GM12864 (cell line): ENCODE results near the gene FGF5.

Source experiments
- DNase-seq: peaks from one replicate; pipeline ENCODE4 v3.0.0-alpha.2; 2011; ENCODE audit warnings: low read depth
- H3K4me3 ChIP-seq: 2 replicates; pipeline ENCODE4 v1.5.1; 2011; ENCODE audit warnings: mild to moderate bottlenecking, low read depth, low read length, control low read depth
- CTCF ChIP-seq: IDR thresholded peaks from 2 replicates; pipeline ENCODE4 v1.5.1; 2011; ENCODE audit warnings: low read depth, mild to moderate bottlenecking, moderate library complexity, low read length, control low read depth, inconsistent platforms; ENCODE audit errors: missing control alignments

Gene FGF5

GRCh38 chr4:80268081-80268823, 1.8 kb downstream of the FGF5 start:
- H3K4me3 ChIP-seq = no peak overlapping the region
- no peak for TF ChIP-seq CTCF
- no peak for DNase-seq

- no peak overlapping the region for H3K4me3 ChIP-seq
- TF ChIP-seq CTCF = no peak
- DNase-seq = no peak
Observed at GRCh38 chr4:80268936-80269335, 2.5 kb downstream of the FGF5 start.

GRCh38 chr4:80270321-80270720, 3.9 kb downstream of the FGF5 start:
- DNase-seq = no peak
- H3K4me3 ChIP-seq = no peak overlapping the region
- TF ChIP-seq CTCF = no peak

GRCh38 chr4:80270868-80271267, 4.4 kb downstream of the FGF5 start:
- DNase-seq = no peak
- no peak overlapping the region for H3K4me3 ChIP-seq
- TF ChIP-seq CTCF = no peak

- DNase-seq = no peak
- TF ChIP-seq CTCF = no peak
- no peak overlapping the region for H3K4me3 ChIP-seq
Observed at GRCh38 chr4:80271801-80272200, 5.3 kb downstream of the FGF5 start.

GRCh38 chr4:80276931-80277330, 10.5 kb downstream of the FGF5 start:
- no peak for TF ChIP-seq CTCF
- no peak overlapping the region for H3K4me3 ChIP-seq
- DNase-seq = no peak

- DNase-seq = no peak
- TF ChIP-seq CTCF = no peak
- H3K4me3 ChIP-seq = no peak overlapping the region
Observed at GRCh38 chr4:80279751-80280150, 13.3 kb downstream of the FGF5 start.
